HEK293 (cell line): ENCODE data around the gene P2RX1.

ENCODE experiments used
- CTCF ChIA-PET: fragments of 350-600 bp; formaldehyde crosslinking; extraction: SDS; loops from one replicate; lab custom pipeline; 2021; ENCODE audit warnings: antibody characterized with exemption; lab: Yijun Ruan, JAX
- POLR2A ChIA-PET: fragments of 300-600 bp; formaldehyde crosslinking; extraction: SDS; loops from one replicate; lab custom pipeline; 2020; ENCODE audit warnings: antibody characterized with exemption, inconsistent platforms; lab: Yijun Ruan, JAX
- H3K27ac ChIP-seq: fragments of 200-500 bp; sonication (Bioruptor generic); 2 replicates; pipeline ENCODE4 v1.5.1; 2014; ENCODE audit warnings: low read depth, low read length, control low read depth, inconsistent platforms; ENCODE audit errors: extremely low read depth
- H3K36me3 ChIP-seq, 2 experiments: fragments of 200-500 bp in 1 of 2; sonication (Bioruptor generic) in 1 of 2; 1 replicate in 1 of 2; 2 replicates in 1 of 2; pipeline ENCODE4 v1.5.1; 2014 to 2017; ENCODE audit warnings: inconsistent platforms in 2 of 2, low read length in 2 of 2; ENCODE audit not compliant: control insufficient read depth in 2 of 2, insufficient read depth in 1 of 2
- H3K4me1 ChIP-seq: fragments of 200-500 bp; sonication (Bioruptor generic); 2 replicates; pipeline ENCODE4 v1.5.1; 2014; ENCODE audit warnings: mild to moderate bottlenecking, low read length, inconsistent platforms; ENCODE audit not compliant: control insufficient read depth, insufficient read depth
- H3K4me3 ChIP-seq: 2 replicates; pipeline ENCODE4 v1.5.1; 2011; ENCODE audit warnings: low read depth, mild to moderate bottlenecking, control low read depth, low read length, moderate library complexity
- H3K9me3 ChIP-seq: fragments of 200-500 bp; sonication (Bioruptor generic); 2 replicates; pipeline ENCODE4 v1.5.1; 2014; ENCODE audit warnings: low read depth, low read length, inconsistent platforms; ENCODE audit not compliant: control insufficient read depth, insufficient read depth
- CTCF ChIP-seq: fragments of 450-650 bp; formaldehyde crosslinking; IDR thresholded peaks from 2 replicates; pipeline ENCODE4 v1.5.1; 2016; ENCODE audit warnings: missing biosample characterization, missing genetic modification characterization
- EGR2 ChIP-seq: fragments of 450-650 bp; formaldehyde crosslinking; IDR thresholded peaks from 2 replicates; pipeline ENCODE4 v1.5.1; 2016; ENCODE audit warnings: low read depth, missing biosample characterization, missing genetic modification characterization
- GFI1B ChIP-seq: fragments of 450-650 bp; formaldehyde crosslinking; IDR thresholded peaks from 2 replicates; pipeline ENCODE4 v1.5.1; 2016; ENCODE audit warnings: missing biosample characterization, missing genetic modification characterization
- GLI2 ChIP-seq: fragments of 450-650 bp; formaldehyde crosslinking; IDR thresholded peaks from 2 replicates; pipeline ENCODE4; 2017; ENCODE audit warnings: missing biosample characterization, missing genetic modification characterization, low read depth, borderline replicate concordance
- GLIS2 ChIP-seq: fragments of 450-650 bp; formaldehyde crosslinking; IDR thresholded peaks from 2 replicates; pipeline ENCODE4 v1.5.1; 2016; ENCODE audit warnings: missing biosample characterization, missing genetic modification characterization
- HOXA7 ChIP-seq: sonication (generic); formaldehyde crosslinking; IDR thresholded peaks from 2 replicates; pipeline ENCODE4 v1.8.1; 2022; ENCODE audit warnings: missing genetic modification reagents, borderline replicate concordance
- MYNN ChIP-seq: fragments of 450-650 bp; formaldehyde crosslinking; IDR thresholded peaks from 2 replicates; pipeline ENCODE4 v1.5.1; 2016; ENCODE audit warnings: missing biosample characterization, missing genetic modification characterization, borderline replicate concordance
- SALL2 ChIP-seq: fragments of 450-650 bp; formaldehyde crosslinking; IDR thresholded peaks from 2 replicates; pipeline ENCODE4 v1.5.0; 2017; ENCODE audit warnings: missing biosample characterization, mild to moderate bottlenecking, missing genetic modification characterization, borderline replicate concordance
- SCRT1 ChIP-seq: fragments of 450-650 bp; formaldehyde crosslinking; IDR thresholded peaks from 2 replicates; pipeline ENCODE4 v1.5.1; 2016; ENCODE audit warnings: missing biosample characterization, missing genetic modification characterization, borderline replicate concordance
- ZBTB48 ChIP-seq: fragments of 450-650 bp; formaldehyde crosslinking; IDR thresholded peaks from 2 replicates; pipeline ENCODE4 v1.5.1; 2016; ENCODE audit warnings: missing biosample characterization, missing genetic modification characterization
- ZBTB7A ChIP-seq: fragments of 450-650 bp; formaldehyde crosslinking; IDR thresholded peaks from 2 replicates; pipeline ENCODE4 v1.5.1; 2016; ENCODE audit warnings: low read depth, missing biosample characterization, missing genetic modification characterization
- ZFP69B ChIP-seq: fragments of 450-650 bp; formaldehyde crosslinking; IDR thresholded peaks from 2 replicates; pipeline ENCODE4 v1.5.1; 2016; ENCODE audit warnings: missing biosample characterization, missing genetic modification characterization
- ZNF175 ChIP-seq: fragments of 450-650 bp; formaldehyde crosslinking; IDR thresholded peaks from 2 replicates; pipeline ENCODE4 v1.5.1; 2016; ENCODE audit warnings: missing biosample characterization, missing genetic modification characterization
- ZNF23 ChIP-seq: fragments of 450-650 bp; formaldehyde crosslinking; IDR thresholded peaks from 2 replicates; pipeline ENCODE4 v1.5.1; 2016; ENCODE audit warnings: missing biosample characterization, missing genetic modification characterization, borderline replicate concordance
- ZNF280D ChIP-seq: fragments of 450-650 bp; formaldehyde crosslinking; IDR thresholded peaks from 2 replicates; pipeline ENCODE4 v1.5.1; 2016; ENCODE audit warnings: missing biosample characterization, missing genetic modification characterization
- ZNF335 ChIP-seq: fragments of 450-650 bp; formaldehyde crosslinking; conservative IDR thresholded peaks from 2 replicates; pipeline ENCODE4 v1.5.1; 2016; ENCODE audit warnings: missing biosample characterization, missing genetic modification characterization
- ZNF366 ChIP-seq: fragments of 450-650 bp; formaldehyde crosslinking; conservative IDR thresholded peaks from 2 replicates; pipeline ENCODE4 v1.5.1; 2016; ENCODE audit warnings: missing biosample characterization, missing genetic modification characterization
- ZNF37A ChIP-seq: fragments of 450-650 bp; IDR thresholded peaks from 2 replicates; pipeline ENCODE4 v1.5.1; 2018; ENCODE audit warnings: missing biosample characterization, missing genetic modification characterization
- ZNF549 ChIP-seq: fragments of 450-650 bp; IDR thresholded peaks from 2 replicates; pipeline ENCODE4 v1.5.1; 2018; ENCODE audit warnings: missing biosample characterization, missing genetic modification characterization, mild to moderate bottlenecking, inconsistent platforms, moderate library complexity
- ZNF621 ChIP-seq: fragments of 450-650 bp; formaldehyde crosslinking; IDR thresholded peaks from 2 replicates; pipeline ENCODE4 v1.5.1; 2017; ENCODE audit warnings: missing biosample characterization, missing genetic modification characterization
- ZNF624 ChIP-seq: fragments of 450-650 bp; formaldehyde crosslinking; IDR thresholded peaks from 2 replicates; pipeline ENCODE4 v1.5.1; 2017; ENCODE audit warnings: missing biosample characterization, missing genetic modification characterization
- ZNF843 ChIP-seq: fragments of 450-650 bp; formaldehyde crosslinking; IDR thresholded peaks from 2 replicates; pipeline ENCODE4 v1.5.1; 2016; ENCODE audit warnings: missing biosample characterization, missing genetic modification characterization
- TF ChIP-seq, protein P1 (sequence below): fragments of 450-650 bp; formaldehyde crosslinking; IDR thresholded peaks from 2 replicates; pipeline ENCODE4 v1.5.1; 2016; ENCODE audit warnings: missing biosample characterization, missing genetic modification characterization
- TF ChIP-seq, protein P2 (sequence below): fragments of 450-650 bp; formaldehyde crosslinking; IDR thresholded peaks from 2 replicates; pipeline ENCODE4 v1.5.1; 2016; ENCODE audit warnings: missing biosample characterization, missing genetic modification characterization

P2RX1 gene

GRCh38 chr17:3848229-3848835 lies 67.9 kb downstream of the P2RX1 start:
- ChIA-PET CTCF (interaction anchor here (1.0 to 7.0 kb wide), 6 partner anchors 9 to 112 kb away, joined by 3 to 120 read pairs (median 36); no protein-coding TSS in a partner anchor), POLR2A (interaction anchor here (0.6 kb wide), 1 partner anchor 110 kb away, joined by 3 read pairs; no protein-coding TSS in a partner anchor)
- no peak overlapping the region for H3K4me3 ChIP-seq
- H3K27ac ChIP-seq: no peak overlapping the region
- H3K9me3 ChIP-seq: no peaks in the 10 kb centered on the region
- TF ChIP-seq MYNN (tag by site-specific recombination) (no peak), GFI1B (no peak), GLI2 (no peak), ZFP69B (tag by site-specific recombination) (no peak), HOXA7 (CRISPR knock-in tag) (no peak), ZNF23 (tag by site-specific recombination) (no peak), SCRT1 (tag by site-specific recombination) (no peak), ZBTB48 (tag by site-specific recombination) (no peak), ZBTB7A (tag by site-specific recombination) (no peak), ZNF175 (no peak), ZNF335 (tag by site-specific recombination) (no peak; the same call in 1 of the 2 replicates), ZNF280D (tag by site-specific recombination) (no peak), ZNF843 (tag by site-specific recombination) (no peak), GLIS2 (tag by site-specific recombination) (no peak), CTCF (no peak), SALL2 (tag by site-specific recombination) (no peak), ZNF366 (tag by site-specific recombination) (no peak)
- TF ChIP-seq, all 188 proteins: peak for 0
- peaks cover 9 to 11% of the 10 kb centered on the region in 2 experiments; a peak in 2 of 3 replicates for H3K36me3 ChIP-seq
- peaks cover 6% of the 10 kb centered on the region for H3K4me1 ChIP-seq

DNA sequence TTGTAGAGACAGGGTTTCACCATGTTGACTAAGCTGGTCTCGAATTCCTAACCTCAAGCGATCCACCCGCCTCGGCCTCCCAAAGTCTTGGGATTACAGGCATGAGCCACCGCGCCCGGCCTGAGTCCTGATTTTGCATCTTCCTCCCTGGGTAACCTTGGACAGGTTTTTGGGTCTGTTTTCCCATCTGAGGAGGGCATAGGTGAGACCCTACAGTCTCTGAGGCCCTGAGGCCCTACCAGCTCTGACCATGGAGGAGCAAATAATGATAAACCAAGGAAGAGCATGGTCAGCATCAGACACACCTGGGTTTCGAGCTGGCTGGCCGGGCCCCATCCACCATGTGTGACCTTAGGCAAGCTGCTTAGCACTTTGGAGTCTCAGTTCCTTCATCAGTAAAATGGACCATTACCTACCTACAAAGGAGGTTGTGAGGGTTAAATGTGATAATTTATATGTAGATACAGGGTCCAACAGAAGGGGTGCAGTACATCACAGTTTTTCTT lies 69.0 kb downstream of the P2RX1 start:
- no peak overlapping the region for H3K4me3 ChIP-seq
- no peaks in the 10 kb centered on the region for H3K9me3 ChIP-seq
- peaks cover 6% of the 10 kb centered on the region for H3K4me1 ChIP-seq
- ChIA-PET CTCF (interaction anchor here (0.5 to 7.0 kb wide), 19 partner anchors 16 to 1551 kb away, joined by 3 to 120 read pairs (median 5); partner anchors contain the start of gene CAMKK1), POLR2A (interaction anchor here (0.6 to 2.0 kb wide), 5 partner anchors 33 to 124 kb away, joined by 3 to 11 read pairs (median 4); partner anchors contain the start of gene HASPIN)
- peaks cover 20 to 22% of the 10 kb centered on the region in 2 experiments for H3K36me3 ChIP-seq
- no peak overlapping the region for H3K27ac ChIP-seq
- TF ChIP-seq ZNF624 (tag by site-specific recombination) (no peak), ZNF366 (tag by site-specific recombination) (no peak), ZNF549 (no peak), ZNF621 (tag by site-specific recombination) (no peak), ZNF37A (tag by site-specific recombination) (no peak), EGR2 (no peak)
- TF ChIP-seq, protein P1, sequence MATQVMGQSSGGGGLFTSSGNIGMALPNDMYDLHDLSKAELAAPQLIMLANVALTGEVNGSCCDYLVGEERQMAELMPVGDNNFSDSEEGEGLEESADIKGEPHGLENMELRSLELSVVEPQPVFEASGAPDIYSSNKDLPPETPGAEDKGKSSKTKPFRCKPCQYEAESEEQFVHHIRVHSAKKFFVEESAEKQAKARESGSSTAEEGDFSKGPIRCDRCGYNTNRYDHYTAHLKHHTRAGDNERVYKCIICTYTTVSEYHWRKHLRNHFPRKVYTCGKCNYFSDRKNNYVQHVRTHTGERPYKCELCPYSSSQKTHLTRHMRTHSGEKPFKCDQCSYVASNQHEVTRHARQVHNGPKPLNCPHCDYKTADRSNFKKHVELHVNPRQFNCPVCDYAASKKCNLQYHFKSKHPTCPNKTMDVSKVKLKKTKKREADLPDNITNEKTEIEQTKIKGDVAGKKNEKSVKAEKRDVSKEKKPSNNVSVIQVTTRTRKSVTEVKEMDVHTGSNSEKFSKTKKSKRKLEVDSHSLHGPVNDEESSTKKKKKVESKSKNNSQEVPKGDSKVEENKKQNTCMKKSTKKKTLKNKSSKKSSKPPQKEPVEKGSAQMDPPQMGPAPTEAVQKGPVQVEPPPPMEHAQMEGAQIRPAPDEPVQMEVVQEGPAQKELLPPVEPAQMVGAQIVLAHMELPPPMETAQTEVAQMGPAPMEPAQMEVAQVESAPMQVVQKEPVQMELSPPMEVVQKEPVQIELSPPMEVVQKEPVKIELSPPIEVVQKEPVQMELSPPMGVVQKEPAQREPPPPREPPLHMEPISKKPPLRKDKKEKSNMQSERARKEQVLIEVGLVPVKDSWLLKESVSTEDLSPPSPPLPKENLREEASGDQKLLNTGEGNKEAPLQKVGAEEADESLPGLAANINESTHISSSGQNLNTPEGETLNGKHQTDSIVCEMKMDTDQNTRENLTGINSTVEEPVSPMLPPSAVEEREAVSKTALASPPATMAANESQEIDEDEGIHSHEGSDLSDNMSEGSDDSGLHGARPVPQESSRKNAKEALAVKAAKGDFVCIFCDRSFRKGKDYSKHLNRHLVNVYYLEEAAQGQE (tag by site-specific recombination): no peak
- TF ChIP-seq, protein P2, sequence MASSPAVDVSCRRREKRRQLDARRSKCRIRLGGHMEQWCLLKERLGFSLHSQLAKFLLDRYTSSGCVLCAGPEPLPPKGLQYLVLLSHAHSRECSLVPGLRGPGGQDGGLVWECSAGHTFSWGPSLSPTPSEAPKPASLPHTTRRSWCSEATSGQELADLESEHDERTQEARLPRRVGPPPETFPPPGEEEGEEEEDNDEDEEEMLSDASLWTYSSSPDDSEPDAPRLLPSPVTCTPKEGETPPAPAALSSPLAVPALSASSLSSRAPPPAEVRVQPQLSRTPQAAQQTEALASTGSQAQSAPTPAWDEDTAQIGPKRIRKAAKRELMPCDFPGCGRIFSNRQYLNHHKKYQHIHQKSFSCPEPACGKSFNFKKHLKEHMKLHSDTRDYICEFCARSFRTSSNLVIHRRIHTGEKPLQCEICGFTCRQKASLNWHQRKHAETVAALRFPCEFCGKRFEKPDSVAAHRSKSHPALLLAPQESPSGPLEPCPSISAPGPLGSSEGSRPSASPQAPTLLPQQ (tag by site-specific recombination): no peak
